Stimulated activated CD4-positive, alpha-beta T cell treated with anti-CD3 and anti-CD28 coated beads, Interleukin-1b, Interleukin-23, amount 100 ng/mL, for 1 hour (primary cell): Measurements from ENCODE around the gene DPYSL3.
"Not testable (repeated sequence)": the region's sequence is repeated elsewhere in the genome, so short reads cannot be mapped to it uniquely, and the experiment has no call there.

Source experiments
- DNase-seq, 2 donors: peaks; one replicate each; pipeline ENCODE4 v3.0.0-alpha.2; 2020; ENCODE audit warnings: low read depth in 2 of 2

DPYSL3 gene

GRCh38 chr5:147369742-147370374 is 140.0 kb downstream of the DPYSL3 start:
- DNase-seq, result no peak

- DNase-seq, result not testable (repeated sequence)
Observed at GRCh38 chr5:147367381-147367780, 142.5 kb downstream of the DPYSL3 start.

GRCh38 chr5:147361441-147362175 is 148.3 kb downstream of the DPYSL3 start:
- DNase-seq, result no peak

- no peak for DNase-seq
Observed at GRCh38 chr5:147360816-147361215, 149.1 kb downstream of the DPYSL3 start.

GRCh38 chr5:147359581-147359980 is 150.3 kb downstream of the DPYSL3 start:
- no peak for DNase-seq

GRCh38 chr5:147359101-147359500 is 150.8 kb downstream of the DPYSL3 start:
- DNase-seq, result no peak

- no peak for DNase-seq
Observed at GRCh38 chr5:147349241-147349640, 160.6 kb downstream of the DPYSL3 start.

GRCh38 chr5:147348451-147348850 is 161.4 kb downstream of the DPYSL3 start:
- no peak for DNase-seq

GRCh38 chr5:147348046-147348445 is 161.8 kb downstream of the DPYSL3 start:
- DNase-seq, result no peak

GRCh38 chr5:147346006-147346561 is 163.8 kb downstream of the DPYSL3 start:
- no peak for DNase-seq

- no peak for DNase-seq
Observed at GRCh38 chr5:147344861-147345260, 165.0 kb downstream of the DPYSL3 start.

GRCh38 chr5:147341345-147341744 is 168.5 kb downstream of the DPYSL3 start:
- no peak for DNase-seq

GRCh38 chr5:147340941-147341340 is 168.9 kb downstream of the DPYSL3 start:
- no peak for DNase-seq
